Stomach (tissue), 9 donors: Measurements from ENCODE around the gene PIK3R6. TPM values are rescaled to one million over a fixed set of nuclear protein-coding genes. Genes with fewer than 3 reads are reported as not detected.

ENCODE experiments used
- DNase-seq, 2 donors: peaks; one replicate each; pipeline versions ENCODE4 v3.0.0 to v3.0.0-alpha.2; 2013 to 2019
- H3K27ac ChIP-seq, 5 donors: fragments of 200-600 bp in 4 of 5; sonication (generic) in 4 of 5; one replicate each; pipeline ENCODE4 v1.5.1; 2013 to 2019; ENCODE audit warnings: mild to moderate bottlenecking in 1 of 5, moderate library complexity in 1 of 5
- H3K27me3 ChIP-seq, 3 donors: fragments of 200-600 bp; sonication (generic); one replicate each; pipeline ENCODE4 v1.5.1; 2017 to 2019; ENCODE audit warnings: mixed run types in 1 of 3
- H3K36me3 ChIP-seq, 4 donors: fragments of 200-600 bp; sonication (generic); 1 replicate in 3 of 4; 2 replicates in 1 of 4; pipeline ENCODE4 v1.5.1; 2016 to 2019
- H3K4me1 ChIP-seq, 4 donors: fragments of 200-600 bp; sonication (generic); one replicate each; pipeline ENCODE4 v1.5.1; 2016 to 2019
- H3K4me3 ChIP-seq, 4 donors: fragments of 200-600 bp; sonication (generic) in 3 of 4; one replicate each; pipeline ENCODE4 v1.5.1; 2016 to 2019; ENCODE audit warnings: mild to moderate bottlenecking in 1 of 4
- H3K9me3 ChIP-seq, 4 donors: fragments of 200-600 bp; sonication (generic); one replicate each; pipeline ENCODE4 v1.5.1; 2016 to 2019
- EP300 ChIP-seq: sonication (generic); formaldehyde crosslinking; IDR thresholded peaks from one replicate; pipeline ENCODE4 v1.6.1; 2017; ENCODE audit warnings: antibody characterized with exemption
- POLR2A ChIP-seq, 4 donors: fragments of 450-650 bp; IDR thresholded peaks; one replicate each; pipeline ENCODE4 v1.6.1; 2016; ENCODE audit warnings: antibody characterized with exemption in 4 of 4, control low read depth in 2 of 4, mild to moderate bottlenecking in 1 of 4, moderate library complexity in 1 of 4
- POLR2AphosphoS5 ChIP-seq, 3 donors: sonication (generic); formaldehyde crosslinking; IDR thresholded peaks; one replicate each; pipeline ENCODE4 v1.6.1; 2016; ENCODE audit warnings: antibody characterized with exemption in 3 of 3
- WGBS, 5 donors: extraction: QIAGEN DNeasy Blood & Tissue Kit in 3 of 5; methylation state at CpG; one replicate each; pipeline versions ENCODE4 v1.1.5 to v1.1.7; 2013 to 2018; 5-methylcytosine and 5-hydroxymethylcytosine counted together
- intact Hi-C: fragments of 100-400 bp; cut with DNase I; formaldehyde crosslinking; loops from one replicate; pipeline ENCODE4 v1.15.1; 2023; ENCODE audit warnings: low total_unique reads
- polyA plus RNA-seq, 3 donors: library from polyadenylated mRNA; stranded (reverse); fragments of 200-250 nt; gene quantifications; one replicate each; pipeline ENCODE4 v1.2.3, GENCODE V29; 2013
- total RNA-seq, 5 donors: library from RNA; depleted of rRNA; stranded (reverse); fragments of >200 nt; gene quantifications; one replicate each; pipeline versions ENCODE4 v1.1.0 to v1.2.3, GENCODE V29; 2014 to 2016
- TF ChIP-seq, protein P1 (sequence below), 7 experiments: fragments of 450-650 bp in 4 of 7; fragments of 200-600 bp in 3 of 7; sonication (generic) in 3 of 7; IDR thresholded peaks; one replicate each; pipeline ENCODE4 v1.5.1; 2016 to 2019; ENCODE audit warnings: antibody characterized with exemption in 7 of 7, control low read depth in 2 of 7, mild to moderate bottlenecking in 1 of 7
- donor health status: healthy with polysubstance abuse.
- donor health status: Bipolar disorder and iron deficiency.
- donor health status: healthy.

Gene PIK3R6
- total and polyA plus RNA-seq, 8 donors: under 0.01 to 4.3 (median 0.37) TPM; not detected in 1

DNA sequence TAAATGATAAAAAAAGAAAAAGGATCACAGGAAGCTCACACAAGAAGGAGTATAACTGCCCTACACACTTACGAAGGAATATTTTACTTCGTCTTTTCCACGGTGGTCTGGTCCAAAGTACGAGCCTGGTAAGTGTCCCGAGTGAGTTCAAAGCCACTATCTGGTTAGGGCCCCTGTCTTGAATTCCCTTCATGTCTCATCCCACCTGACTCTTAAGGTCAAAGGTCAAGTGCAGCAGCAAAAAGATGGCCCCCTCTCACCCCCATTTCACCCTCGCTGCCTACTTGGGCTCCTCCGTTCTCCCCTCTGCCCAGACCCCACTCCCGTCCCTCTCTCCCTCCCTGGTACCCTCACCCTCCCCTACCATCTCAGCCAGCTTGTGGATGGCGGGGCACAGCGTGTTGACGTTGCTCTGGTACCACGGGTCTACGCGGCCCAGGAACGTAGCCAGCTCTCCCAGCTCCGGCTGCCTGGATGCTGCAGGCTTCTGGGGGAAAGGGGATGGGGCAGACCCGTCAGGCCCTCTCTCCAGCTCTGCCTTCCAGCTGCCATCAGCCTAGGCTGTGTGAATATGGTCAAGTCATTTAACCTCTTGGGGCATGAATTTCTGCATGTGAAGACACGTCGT is 40.6 kb downstream of the PIK3R6 start:
- Histone ChIP-seq H3K9me3 (peaks cover 0 to 14% (median 6%) of the 10 kb centered on the region in 4 donors), H3K36me3 (no peaks in the 10 kb centered on the region), H3K4me3 (no peak overlapping the region), H3K27ac (no peak overlapping the region), H3K27me3 (peaks cover 0 to 59% (median 0%) of the 10 kb centered on the region in 3 donors), H3K4me1 (no peaks in the 10 kb centered on the region)
- TF ChIP-seq POLR2A (IDR thresholded peaks at IDR 0.05) (no peak), EP300 (no peak), POLR2AphosphoS5 (IDR thresholded peaks at IDR 0.05) (no peak)
- TF ChIP-seq, protein P1, sequence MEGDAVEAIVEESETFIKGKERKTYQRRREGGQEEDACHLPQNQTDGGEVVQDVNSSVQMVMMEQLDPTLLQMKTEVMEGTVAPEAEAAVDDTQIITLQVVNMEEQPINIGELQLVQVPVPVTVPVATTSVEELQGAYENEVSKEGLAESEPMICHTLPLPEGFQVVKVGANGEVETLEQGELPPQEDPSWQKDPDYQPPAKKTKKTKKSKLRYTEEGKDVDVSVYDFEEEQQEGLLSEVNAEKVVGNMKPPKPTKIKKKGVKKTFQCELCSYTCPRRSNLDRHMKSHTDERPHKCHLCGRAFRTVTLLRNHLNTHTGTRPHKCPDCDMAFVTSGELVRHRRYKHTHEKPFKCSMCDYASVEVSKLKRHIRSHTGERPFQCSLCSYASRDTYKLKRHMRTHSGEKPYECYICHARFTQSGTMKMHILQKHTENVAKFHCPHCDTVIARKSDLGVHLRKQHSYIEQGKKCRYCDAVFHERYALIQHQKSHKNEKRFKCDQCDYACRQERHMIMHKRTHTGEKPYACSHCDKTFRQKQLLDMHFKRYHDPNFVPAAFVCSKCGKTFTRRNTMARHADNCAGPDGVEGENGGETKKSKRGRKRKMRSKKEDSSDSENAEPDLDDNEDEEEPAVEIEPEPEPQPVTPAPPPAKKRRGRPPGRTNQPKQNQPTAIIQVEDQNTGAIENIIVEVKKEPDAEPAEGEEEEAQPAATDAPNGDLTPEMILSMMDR (IDR thresholded peaks at IDR 0.05): no peak
- intact Hi-C loops: no loop called here
- WGBS, 5 donors: 75 to 81% (median 76%) methylated on average over 19 of the region's 19 CpGs
- DNase-seq: no peak

DNA sequence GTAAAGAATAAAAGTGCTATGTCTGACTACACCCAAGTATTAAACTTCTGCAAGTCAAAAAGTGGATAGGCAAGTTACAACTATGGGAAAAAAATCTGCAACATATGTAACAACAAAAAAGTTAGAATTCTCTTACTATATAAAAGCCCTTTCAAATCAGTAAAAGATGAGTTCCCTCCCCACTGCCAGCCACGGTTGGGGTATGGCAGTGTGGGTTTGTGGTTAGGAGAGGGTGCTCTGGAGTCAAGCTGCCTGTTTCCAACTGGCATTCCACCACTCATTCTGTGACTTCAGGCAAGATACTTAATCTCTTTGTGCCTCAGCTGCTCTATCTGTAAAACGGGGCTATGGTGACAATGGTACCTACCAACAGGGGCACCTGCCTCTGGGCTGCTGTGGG is 41.7 kb downstream of the PIK3R6 start:
- TF ChIP-seq, protein P1 (IDR thresholded peaks at IDR 0.05): no peak
- TF ChIP-seq EP300 (no peak), POLR2AphosphoS5 (IDR thresholded peaks at IDR 0.05) (no peak), POLR2A (IDR thresholded peaks at IDR 0.05) (no peak)
- DNase-seq: no peak
- no peaks in the 10 kb centered on the region for H3K36me3 ChIP-seq
- peaks cover 0 to 59% (median 0%) of the 10 kb centered on the region in 3 donors for H3K27me3 ChIP-seq
- peaks cover 0 to 14% (median 6%) of the 10 kb centered on the region in 4 donors for H3K9me3 ChIP-seq
- H3K27ac ChIP-seq: no peak overlapping the region
- no peak overlapping the region for H3K4me3 ChIP-seq
- H3K4me1 ChIP-seq: no peaks in the 10 kb centered on the region
- intact Hi-C loops: no loop called here
- 57 to 67% (median 66%) methylated on average over 2 of the region's 2 CpGs for WGBS, 5 donors

DNA sequence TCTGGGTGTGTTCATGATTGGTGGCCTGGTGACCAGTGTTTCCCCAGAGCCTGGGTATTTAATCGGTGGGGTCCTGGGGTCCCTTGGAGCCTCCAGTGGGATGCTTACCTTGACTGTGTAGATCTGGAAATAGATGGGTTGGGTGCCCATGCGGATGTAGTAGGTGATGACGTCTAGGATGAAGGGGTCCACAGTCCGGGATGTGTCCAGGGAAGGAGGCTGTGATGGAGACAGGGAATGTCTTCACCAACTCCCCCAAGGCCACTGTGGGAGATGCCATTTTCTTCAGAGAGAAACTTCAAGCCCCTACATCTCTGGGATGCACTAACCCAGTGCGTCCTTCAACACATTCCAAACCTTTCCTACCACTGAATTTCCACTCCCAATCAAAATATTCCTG is 44.2 kb downstream of the PIK3R6 start:
- no peak overlapping the region for H3K27ac ChIP-seq
- H3K36me3 ChIP-seq: no peaks in the 10 kb centered on the region
- no peaks in the 10 kb centered on the region for H3K4me1 ChIP-seq
- H3K27me3 ChIP-seq: peaks cover 0 to 52% (median 0%) of the 10 kb centered on the region in 3 donors
- H3K9me3 ChIP-seq: peaks cover 0 to 14% (median 6%) of the 10 kb centered on the region in 4 donors
- TF ChIP-seq, protein P1 (IDR thresholded peaks at IDR 0.05): no peak
- TF ChIP-seq POLR2AphosphoS5 (IDR thresholded peaks at IDR 0.05) (no peak), POLR2A (IDR thresholded peaks at IDR 0.05) (no peak), EP300 (no peak)
- intact Hi-C loops: no loop called here
- 88 to 95% (median 93%) methylated on average over 5 of the region's 5 CpGs for WGBS, 5 donors
- H3K4me3 ChIP-seq: no peak overlapping the region
- no peak for DNase-seq

DNA sequence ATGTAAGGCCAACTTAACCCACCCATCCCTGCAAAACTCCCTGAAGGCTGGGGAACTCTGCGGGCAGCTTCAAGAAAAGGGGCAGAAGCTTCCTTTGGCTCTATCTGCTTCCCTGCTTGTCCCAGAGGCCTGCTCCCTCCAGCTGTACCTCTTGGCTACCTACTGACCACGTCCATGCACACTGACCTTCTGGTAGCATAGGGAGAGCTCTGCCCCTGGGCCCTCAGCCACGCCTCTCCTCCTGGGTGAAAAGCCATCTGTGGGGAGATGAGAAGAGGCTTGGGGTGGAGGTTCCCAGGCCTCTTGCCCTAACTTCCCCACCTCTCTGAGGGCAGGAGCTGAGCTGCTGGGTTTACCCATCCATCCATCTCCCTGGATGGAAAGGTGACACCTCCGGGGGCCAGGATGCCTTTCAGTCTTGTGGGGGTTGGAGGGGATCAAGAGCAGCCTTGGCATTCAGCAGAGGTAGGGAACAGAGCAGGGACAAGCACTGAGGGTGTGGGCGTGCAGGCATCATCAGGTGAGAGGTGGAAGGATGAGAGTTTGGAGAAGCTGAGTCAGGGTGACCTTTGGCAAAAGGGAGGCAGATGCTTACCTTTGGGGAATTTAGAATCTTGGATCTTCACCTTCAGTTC is 45.0 kb downstream of the PIK3R6 start:
- Histone ChIP-seq H3K27ac (no peak overlapping the region), H3K27me3 (peaks cover 0 to 52% (median 0%) of the 10 kb centered on the region in 3 donors), H3K4me1 (no peaks in the 10 kb centered on the region), H3K4me3 (no peak overlapping the region), H3K9me3 (peaks cover 0 to 14% (median 6%) of the 10 kb centered on the region in 4 donors), H3K36me3 (no peaks in the 10 kb centered on the region)
- TF ChIP-seq EP300: no peak
- no peak for TF ChIP-seq POLR2AphosphoS5 (IDR thresholded peaks at IDR 0.05)
- no peak for TF ChIP-seq POLR2A (IDR thresholded peaks at IDR 0.05)
- TF ChIP-seq, protein P1 (IDR thresholded peaks at IDR 0.05): no peak
- no peak for DNase-seq
- intact Hi-C loops: no loop called here
- 72 to 85% (median 80%) methylated on average over 3 to 5 of the region's 5 CpGs for WGBS, 5 donors
